Measurements from ENCODE around the gene C1D. TPM values are rescaled to one million over a fixed set of nuclear protein-coding genes. Genes with fewer than 3 reads are reported as not detected.
"Not testable (repeated sequence)": the region's sequence is repeated elsewhere in the genome, so short reads cannot be mapped to it uniquely, and the experiment has no call there.

C1D gene
- total RNA-seq, 1 donor from 2014 or later, result 16.2 TPM

GRCh38 chr2:68086166-68086565 lies 23.4 kb upstream of the C1D start:
- no peak for DNase-seq (ENCODE audit: low spot score)
- no peaks in the 10 kb centered on the region for H3K4me1 Mint-ChIP-seq (ENCODE audit: low read depth)
- peaks cover 20% of the 10 kb centered on the region for H3K27me3 Mint-ChIP-seq (ENCODE audit: low read depth)
- H3K4me3 Mint-ChIP-seq (ENCODE audit: unreplicated experiment), result no peak overlapping the region
- H3K9me3 Mint-ChIP-seq (ENCODE audit: low read depth), result no peaks in the 10 kb centered on the region
- no peaks in the 10 kb centered on the region for H3K36me3 Mint-ChIP-seq (ENCODE audit: low read depth)
- H3K27ac Mint-ChIP-seq (ENCODE audit: unreplicated experiment), result no peak overlapping the region
- no peak for TF ChIP-seq CTCF (IDR thresholded peaks at IDR 0.05)

- no peak overlapping the region for H3K27ac Mint-ChIP-seq (ENCODE audit: unreplicated experiment)
- H3K27me3 Mint-ChIP-seq (ENCODE audit: low read depth), result peaks cover 28% of the 10 kb centered on the region
These were observed 20.5 kb upstream of the C1D start for GRCh38 chr2:68083346-68083745.

GRCh38 chr2:68074050-68074449 lies 11.2 kb upstream of the C1D start:
- Mint-ChIP-seq H3K4me1 (ENCODE audit: low read depth) (no peaks in the 10 kb centered on the region), H3K27me3 (ENCODE audit: low read depth) (peaks cover 32% of the 10 kb centered on the region), H3K27ac (ENCODE audit: unreplicated experiment) (no peak overlapping the region), H3K9me3 (ENCODE audit: low read depth) (peaks cover 5% of the 10 kb centered on the region), H3K4me3 (ENCODE audit: unreplicated experiment) (no peak overlapping the region), H3K36me3 (ENCODE audit: low read depth) (no peaks in the 10 kb centered on the region)
- no peak for TF ChIP-seq CTCF (IDR thresholded peaks at IDR 0.05)
- DNase-seq (ENCODE audit: low spot score), result no peak

More at GRCh38 chr2:68083346-68083745, 20.5 kb upstream of the C1D start:
- no peaks in the 10 kb centered on the region for H3K9me3 Mint-ChIP-seq (ENCODE audit: low read depth)
- no peak for DNase-seq (ENCODE audit: low spot score)
- no peaks in the 10 kb centered on the region for H3K4me1 Mint-ChIP-seq (ENCODE audit: low read depth)
- no peak overlapping the region for H3K4me3 Mint-ChIP-seq (ENCODE audit: unreplicated experiment)
- no peaks in the 10 kb centered on the region for H3K36me3 Mint-ChIP-seq (ENCODE audit: low read depth)
- no peak for TF ChIP-seq CTCF (IDR thresholded peaks at IDR 0.05)

- H3K27ac Mint-ChIP-seq (ENCODE audit: unreplicated experiment); H3K36me3 Mint-ChIP-seq (ENCODE audit: low read depth); DNase-seq (ENCODE audit: low spot score); H3K9me3 Mint-ChIP-seq (ENCODE audit: low read depth); H3K4me3 Mint-ChIP-seq (ENCODE audit: unreplicated experiment): not testable (repeated sequence)
- peaks cover 13% of the 10 kb centered on the region for H3K27me3 Mint-ChIP-seq (ENCODE audit: low read depth)
- peaks cover 29% of the 10 kb centered on the region for H3K4me1 Mint-ChIP-seq (ENCODE audit: low read depth)
These were observed 1.2 kb upstream of the C1D start for GRCh38 chr2:68063797-68064646.

- no peak for DNase-seq (ENCODE audit: low spot score)
- Mint-ChIP-seq H3K9me3 (ENCODE audit: low read depth) (peaks cover 5% of the 10 kb centered on the region), H3K27ac (ENCODE audit: unreplicated experiment) (no peak overlapping the region), H3K36me3 (ENCODE audit: low read depth) (no peaks in the 10 kb centered on the region), H3K4me3 (ENCODE audit: unreplicated experiment) (no peak overlapping the region), H3K27me3 (ENCODE audit: low read depth) (no peaks in the 10 kb centered on the region), H3K4me1 (ENCODE audit: low read depth) (peaks cover 29% of the 10 kb centered on the region)
- TF ChIP-seq CTCF (IDR thresholded peaks at IDR 0.05), result no peak
These were observed 2.2 kb downstream of the C1D start for GRCh38 chr2:68060652-68061051.

Measured in chondrocyte (in vitro differentiated cells).